Pulmonary artery endothelial cell (primary cell): Measurements from ENCODE around the gene FAM156A. TPM values are rescaled to one million over a fixed set of nuclear protein-coding genes. Genes with fewer than 3 reads are reported as not detected.
A peak's percentile ranks its signal among the peaks of the same experiment; 100 is the strongest.
"Not testable (repeated sequence)": the region's sequence is repeated elsewhere in the genome, so short reads cannot be mapped to it uniquely, and the experiment has no call there.

Experiments used
- DNase-seq: peaks from one replicate; pipeline ENCODE4 v3.0.0-alpha.2; 2011; ENCODE audit warnings: low read depth, low spot score
- total RNA-seq: library from RNA; depleted of rRNA; stranded (reverse); fragments of >200 nt; gene quantifications from 2 replicates; pipeline ENCODE4 v1.2.3, GENCODE V29; 2014

Gene FAM156A
- total RNA-seq, 1 donor from 2014 or later, result 3.7 TPM

DNA sequence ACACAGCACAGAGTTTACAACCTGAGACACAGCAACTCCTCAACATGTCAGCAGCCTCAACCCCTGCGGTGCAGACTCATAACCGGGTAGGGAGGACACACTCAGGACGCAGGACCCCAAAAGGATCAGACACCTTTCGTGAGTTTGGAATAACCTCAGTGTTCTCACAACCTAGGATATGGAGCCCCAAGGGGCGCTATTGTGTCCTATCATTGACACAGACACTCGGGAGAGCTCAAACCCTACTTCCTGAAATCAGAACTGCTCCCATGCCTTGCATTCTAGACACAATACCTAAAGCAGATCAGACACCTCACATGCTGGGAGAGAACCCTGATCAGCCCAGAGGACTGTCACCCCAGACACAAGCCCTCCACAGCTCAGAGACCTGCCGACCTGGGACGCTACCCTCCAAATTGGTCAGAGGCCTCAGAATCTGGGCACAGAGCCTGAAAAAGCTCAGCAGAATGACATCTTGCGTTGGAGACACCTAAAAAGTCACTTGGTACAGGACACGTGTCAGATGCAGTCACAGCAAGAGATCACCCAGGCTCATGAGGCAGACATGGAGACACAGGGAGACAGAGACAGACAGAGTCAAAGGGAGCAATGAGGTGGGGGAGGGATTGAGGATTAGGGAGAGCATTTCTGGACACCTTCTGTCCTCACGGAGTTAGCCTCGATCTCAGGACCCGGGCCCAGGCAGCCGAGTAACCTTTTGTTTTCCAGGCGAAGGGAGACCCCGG lies 8.8 kb upstream of the FAM156A start:
- DNase-seq, result not testable (repeated sequence)

- DNase-seq, result not testable (repeated sequence)
These were observed 643 bp upstream of the FAM156A start for GRCh38 chrX:52958961-52959360.

DNA sequence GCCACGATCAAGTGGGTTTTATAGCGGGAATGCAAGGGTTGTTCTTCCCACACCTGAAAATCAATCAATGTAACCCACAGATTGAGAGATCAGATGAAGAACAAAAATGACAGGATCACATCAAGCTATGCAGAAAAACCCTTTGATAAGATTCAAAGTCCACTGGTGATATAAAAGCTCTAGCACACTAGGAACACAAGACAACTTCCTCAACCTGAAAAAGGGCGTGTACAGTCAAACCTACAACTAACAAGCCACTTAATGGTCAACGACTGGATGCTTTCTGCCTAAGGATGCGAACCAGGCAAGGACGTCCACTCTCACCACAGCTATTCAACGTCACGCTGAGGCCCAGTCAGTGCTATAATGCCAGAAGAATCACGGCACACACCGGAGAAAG lies 8.4 kb downstream of the FAM156A start:
- not testable (repeated sequence) for DNase-seq

DNA sequence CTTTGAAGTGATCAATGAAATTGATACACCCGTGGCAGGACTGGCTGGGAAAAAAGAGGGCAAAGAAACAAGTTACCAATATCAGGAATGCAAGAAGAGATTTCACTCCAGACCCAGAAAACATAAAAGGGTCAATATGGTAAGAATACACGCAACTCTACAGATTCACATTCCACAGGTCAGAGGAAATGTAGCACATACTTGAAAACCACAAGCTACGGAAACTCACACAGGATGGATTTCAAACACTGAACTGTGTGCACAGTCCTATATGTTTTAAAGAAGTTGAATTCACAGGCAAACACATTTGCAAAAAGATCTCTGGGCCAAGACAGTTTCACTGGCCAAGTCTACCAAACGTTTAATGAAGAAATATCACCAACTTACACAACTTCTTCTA lies 9.0 kb downstream of the FAM156A start:
- DNase-seq, result not testable (repeated sequence)

DNA sequence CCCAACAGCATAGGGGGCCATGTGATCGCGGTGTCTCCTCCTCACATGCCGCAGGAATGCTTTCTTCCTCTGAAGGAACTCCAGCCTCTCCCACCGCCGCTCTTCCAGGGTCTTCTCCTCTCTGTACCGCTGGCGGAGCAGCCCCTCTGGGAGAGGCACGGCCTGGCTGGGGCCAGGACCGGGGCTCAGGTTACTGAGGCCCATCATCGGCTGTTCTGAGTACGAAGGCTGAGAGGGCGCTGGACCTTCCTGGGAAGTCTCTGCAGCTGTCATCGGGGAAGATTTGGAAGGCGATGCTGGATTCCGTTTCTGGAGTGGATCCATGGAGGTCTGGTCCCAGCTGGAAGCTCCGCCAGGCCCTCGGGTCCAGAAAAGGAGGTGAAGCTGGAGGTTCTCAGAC lies 10.1 kb downstream of the FAM156A start:
- not testable (repeated sequence) for DNase-seq

GRCh38 chrX:52947501-52947900 lies 10.8 kb downstream of the FAM156A start:
- DNase-seq, result not testable (repeated sequence)

DNA sequence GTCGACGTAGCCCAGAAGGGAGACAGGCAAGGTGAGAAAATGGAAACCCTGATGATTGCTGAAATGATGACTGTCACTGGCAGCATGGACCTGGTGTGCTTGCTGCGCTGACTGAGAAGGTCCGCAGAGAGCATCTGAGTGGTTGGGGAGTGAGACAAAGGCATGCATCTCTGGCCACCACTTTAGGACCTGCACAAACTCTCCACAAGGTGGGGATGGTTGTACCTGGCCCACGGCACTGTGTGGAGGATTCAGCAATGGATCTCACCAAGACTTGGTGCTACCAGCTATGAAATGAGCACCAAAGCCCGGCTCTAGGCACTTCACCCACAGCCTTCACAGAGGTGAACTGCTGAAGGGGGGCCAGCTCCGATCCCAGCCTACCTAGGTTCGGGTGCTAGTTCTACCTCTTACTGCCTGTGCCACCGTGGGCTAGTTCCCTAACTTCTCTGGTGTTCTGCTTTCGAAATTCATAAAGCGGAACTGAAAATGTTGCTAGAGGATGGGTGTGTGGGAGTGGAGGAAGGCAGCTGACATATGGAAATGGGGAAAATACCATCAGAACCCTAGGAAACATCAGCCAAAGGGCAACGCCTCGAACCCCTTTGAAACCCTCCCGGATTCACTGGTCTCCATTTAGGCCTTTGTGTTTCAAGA lies 12.4 kb downstream of the FAM156A start:
- DNase-seq, result not testable (repeated sequence)

- not testable (repeated sequence) for DNase-seq
These were observed 16.6 kb downstream of the FAM156A start for GRCh38 chrX:52941728-52942127.

- DNase-seq, result not testable (repeated sequence)
These were observed 17.6 kb downstream of the FAM156A start for GRCh38 chrX:52940704-52941103.

DNA sequence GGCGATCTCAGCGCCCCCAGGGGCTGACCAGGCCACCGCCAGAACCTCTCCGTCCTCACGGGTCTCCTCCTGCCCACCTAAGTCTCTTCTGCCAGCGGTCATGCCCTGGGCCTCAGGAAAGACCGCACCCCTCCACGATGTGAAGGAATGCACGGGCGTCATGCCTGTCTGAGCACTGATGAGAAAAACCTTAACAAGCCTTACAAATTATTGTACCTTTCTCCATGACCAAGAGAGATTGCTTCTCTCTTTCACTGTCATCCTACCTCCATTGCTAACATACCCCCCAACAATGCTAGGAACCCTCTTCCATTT lies 22.9 kb downstream of the FAM156A start:
- not testable (repeated sequence) for DNase-seq

DNA sequence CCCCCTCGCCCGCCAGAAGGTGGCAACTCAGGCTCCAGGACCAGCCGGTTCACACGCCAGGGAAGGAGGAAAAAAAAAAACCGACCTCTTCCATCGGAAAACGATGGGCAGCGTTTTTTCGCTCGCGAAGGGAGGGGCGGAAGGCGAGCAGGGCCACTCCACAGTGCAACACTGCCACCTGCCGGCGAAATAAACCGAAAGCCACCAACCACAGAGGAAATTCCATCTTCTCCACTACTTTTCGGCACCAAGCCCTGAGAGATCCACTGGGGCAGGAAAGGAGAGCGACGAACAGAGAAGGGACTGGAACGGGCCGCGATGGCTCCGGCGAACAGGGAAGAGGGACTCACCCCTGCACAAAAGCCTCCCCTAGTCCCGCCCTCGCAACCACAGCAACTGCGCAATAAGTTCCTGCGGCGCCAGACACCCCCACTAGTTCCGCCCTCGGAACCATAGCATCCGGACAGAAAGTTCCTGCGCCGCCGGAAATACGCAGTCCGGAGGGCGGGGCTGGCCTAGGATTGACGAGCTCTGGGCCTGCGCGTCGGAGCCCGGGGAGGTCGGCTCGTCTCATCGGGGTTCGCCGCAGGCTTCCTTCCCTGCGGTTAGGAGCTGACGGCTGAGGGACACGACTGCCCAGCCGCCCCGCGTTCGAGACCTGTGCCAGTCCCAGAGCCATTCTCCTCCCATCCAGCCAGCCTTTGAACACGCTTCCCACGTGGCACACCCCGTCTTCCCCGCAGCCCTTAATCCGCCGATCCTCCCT lies 23.4 kb downstream of the FAM156A start:
- DNase-seq, result peak; percentile 89

DNA sequence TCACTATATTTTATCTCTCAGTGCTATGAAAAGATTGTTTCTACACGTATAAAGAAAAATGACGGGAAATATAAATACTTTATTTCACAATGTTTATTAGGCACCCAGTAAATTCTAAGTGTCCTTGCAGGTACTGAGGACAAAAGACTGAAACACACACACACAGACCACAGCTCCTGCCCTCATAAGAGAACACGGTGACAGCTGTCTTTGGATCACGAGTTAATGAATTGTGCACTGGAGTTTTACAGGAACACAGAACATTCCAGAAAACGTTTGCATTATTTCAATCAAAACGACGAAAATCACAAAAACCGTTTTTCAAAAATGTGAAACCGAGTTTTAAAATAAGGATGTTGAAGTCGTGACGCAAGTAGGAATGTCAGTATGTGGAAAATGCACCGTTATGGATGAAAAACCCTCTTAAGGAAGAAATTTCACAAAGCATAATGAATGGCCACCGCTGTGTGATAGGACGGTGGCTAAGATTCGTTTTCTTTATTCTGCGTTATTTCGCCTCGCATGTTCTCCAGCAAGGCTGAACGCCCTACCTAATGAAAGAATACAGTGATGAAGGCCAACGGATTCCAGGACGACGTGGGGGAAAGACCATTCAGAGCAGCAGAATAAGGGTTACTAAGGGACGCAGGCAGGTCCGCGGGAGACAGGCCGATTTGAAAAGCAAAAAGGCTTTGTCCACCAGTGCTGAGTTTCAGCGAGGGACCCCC lies 24.2 kb downstream of the FAM156A start:
- no peak for DNase-seq

DNA sequence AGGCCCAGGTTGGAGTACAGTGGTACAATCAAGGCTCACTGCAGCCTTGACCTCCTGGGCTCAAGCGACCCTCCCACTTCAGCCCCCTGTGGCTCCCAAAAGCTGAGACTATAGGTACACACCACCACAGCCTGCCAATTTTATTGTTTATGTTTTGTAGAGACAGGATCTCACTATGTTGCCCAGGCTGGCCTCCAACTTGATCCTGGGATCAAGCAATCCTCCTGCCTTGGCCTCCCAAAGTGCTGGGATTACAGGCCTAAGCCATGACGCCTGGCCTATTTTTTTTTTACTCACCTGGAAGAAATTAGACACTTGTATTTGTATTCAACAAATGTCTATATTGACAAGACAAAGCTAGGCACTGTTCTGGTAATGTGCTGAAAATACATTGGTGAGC lies 25.1 kb downstream of the FAM156A start:
- no peak for DNase-seq

DNA sequence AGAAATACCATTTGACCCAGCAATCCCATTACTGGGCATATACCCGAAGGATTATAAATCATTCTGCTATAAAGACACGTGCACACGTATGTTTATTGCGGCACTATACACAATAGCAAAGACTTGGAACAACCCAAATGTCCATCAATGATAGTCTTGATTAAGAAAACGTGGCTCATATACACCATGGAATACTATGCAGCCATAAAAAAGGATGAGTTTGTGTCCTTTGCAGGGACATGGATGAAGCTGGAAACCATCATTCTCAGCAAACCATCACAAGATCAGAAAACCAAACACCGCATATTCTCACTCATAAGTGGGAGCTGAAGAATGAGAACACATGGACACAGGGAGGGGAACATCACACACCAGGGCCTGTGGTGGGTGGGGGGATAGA lies 28.1 kb downstream of the FAM156A start:
- not testable (repeated sequence) for DNase-seq

DNA sequence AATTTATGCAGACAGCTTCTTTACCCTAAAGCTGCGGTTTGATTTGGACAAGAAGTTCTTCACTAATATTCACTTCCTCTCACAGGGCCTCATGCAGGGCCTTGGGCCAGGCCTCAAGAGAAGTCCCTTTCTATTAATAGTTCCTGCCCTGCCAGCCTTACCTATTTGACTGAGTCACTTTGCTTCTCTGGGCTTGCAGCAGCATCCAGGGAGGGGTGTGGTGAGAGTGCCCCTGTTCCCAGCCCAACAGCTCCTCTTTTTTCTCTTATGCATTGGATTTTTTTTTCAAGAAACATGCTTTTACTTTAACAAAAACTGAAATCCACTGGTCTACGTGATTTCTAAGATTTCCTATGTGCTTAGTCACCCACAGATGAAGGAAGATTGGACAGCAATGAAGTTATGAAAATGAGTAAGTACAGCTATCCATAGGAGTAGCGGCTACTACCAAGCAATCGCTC lies 34.5 kb downstream of the FAM156A start:
- no peak for DNase-seq

DNA sequence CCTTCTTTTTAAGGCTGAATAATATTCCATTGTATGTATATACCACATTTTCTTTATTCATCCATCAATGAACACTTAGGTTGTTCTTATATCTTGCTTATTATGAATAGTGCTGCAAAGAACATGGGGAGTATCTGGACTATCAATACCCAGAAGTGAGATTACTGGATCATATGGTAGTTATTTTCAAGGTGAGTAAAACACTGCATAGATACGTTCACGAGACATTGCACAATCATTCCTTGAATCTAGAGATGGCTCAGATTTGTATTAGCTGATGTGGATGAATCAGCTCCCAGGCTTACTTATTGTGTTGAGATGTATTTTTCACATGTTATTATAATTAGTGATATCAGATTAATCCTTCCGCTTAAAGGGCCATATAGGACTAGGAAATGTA lies 43.6 kb downstream of the FAM156A start:
- DNase-seq, result not testable (repeated sequence)

GRCh38 chrX:52913681-52914080 lies 44.6 kb downstream of the FAM156A start:
- not testable (repeated sequence) for DNase-seq

DNA sequence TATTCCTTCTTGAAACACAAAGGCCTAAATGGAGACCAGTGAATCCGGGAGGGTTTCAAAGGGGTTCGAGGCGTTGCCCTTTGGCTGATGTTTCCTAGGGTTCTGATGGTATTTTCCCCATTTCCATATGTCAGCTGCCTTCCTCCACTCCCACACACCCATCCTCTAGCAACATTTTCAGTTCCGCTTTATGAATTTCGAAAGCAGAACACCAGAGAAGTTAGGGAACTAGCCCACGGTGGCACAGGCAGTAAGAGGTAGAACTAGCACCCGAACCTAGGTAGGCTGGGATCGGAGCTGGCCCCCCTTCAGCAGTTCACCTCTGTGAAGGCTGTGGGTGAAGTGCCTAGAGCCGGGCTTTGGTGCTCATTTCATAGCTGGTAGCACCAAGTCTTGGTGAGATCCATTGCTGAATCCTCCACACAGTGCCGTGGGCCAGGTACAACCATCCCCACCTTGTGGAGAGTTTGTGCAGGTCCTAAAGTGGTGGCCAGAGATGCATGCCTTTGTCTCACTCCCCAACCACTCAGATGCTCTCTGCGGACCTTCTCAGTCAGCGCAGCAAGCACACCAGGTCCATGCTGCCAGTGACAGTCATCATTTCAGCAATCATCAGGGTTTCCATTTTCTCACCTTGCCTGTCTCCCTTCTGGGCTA lies 48.9 kb downstream of the FAM156A start:
- DNase-seq, result not testable (repeated sequence)

- DNase-seq, result not testable (repeated sequence)
These were observed 50.4 kb downstream of the FAM156A start for GRCh38 chrX:52907900-52908299.

GRCh38 chrX:52907137-52907536 lies 51.2 kb downstream of the FAM156A start:
- not testable (repeated sequence) for DNase-seq

DNA sequence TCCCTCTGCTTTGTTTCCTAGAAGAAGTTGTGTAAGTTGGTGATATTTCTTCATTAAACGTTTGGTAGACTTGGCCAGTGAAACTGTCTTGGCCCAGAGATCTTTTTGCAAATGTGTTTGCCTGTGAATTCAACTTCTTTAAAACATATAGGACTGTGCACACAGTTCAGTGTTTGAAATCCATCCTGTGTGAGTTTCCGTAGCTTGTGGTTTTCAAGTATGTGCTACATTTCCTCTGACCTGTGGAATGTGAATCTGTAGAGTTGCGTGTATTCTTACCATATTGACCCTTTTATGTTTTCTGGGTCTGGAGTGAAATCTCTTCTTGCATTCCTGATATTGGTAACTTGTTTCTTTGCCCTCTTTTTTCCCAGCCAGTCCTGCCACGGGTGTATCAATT lies 52.2 kb downstream of the FAM156A start:
- not testable (repeated sequence) for DNase-seq
